Measurements from ENCODE around the gene CC2D1A.

The CC2D1A gene

GRCh38 chr19:13959141-13959961, 53.4 kb downstream of the CC2D1A start:
- TF ChIP-seq FOXM1 (IDR thresholded peaks at IDR 0.05; ENCODE audit: borderline replicate concordance, low read depth) = no peak
- TF ChIP-seq MAX (IDR thresholded peaks at IDR 0.05) = no peak
- no peak for TF ChIP-seq CEBPB (IDR thresholded peaks at IDR 0.05)
- no peak for TF ChIP-seq TCF12 (IDR thresholded peaks at IDR 0.05; ENCODE audit: low read depth)
- no peak for TF ChIP-seq NFIC (IDR thresholded peaks at IDR 0.05)
- no peak for TF ChIP-seq ZBTB7A (IDR thresholded peaks at IDR 0.05; ENCODE audit: low read depth)
- TF ChIP-seq TEAD4 (IDR thresholded peaks at IDR 0.05) = no peak
- no peak for TF ChIP-seq EGR1 (IDR thresholded peaks at IDR 0.05)
- no peak for TF ChIP-seq RAD21 (IDR thresholded peaks at IDR 0.05; ENCODE audit: low read depth)
- no peak for TF ChIP-seq TAF1 (IDR thresholded peaks at IDR 0.05; ENCODE audit: low read depth)
- TF ChIP-seq USF1 (IDR thresholded peaks at IDR 0.05) = no peak
- no peak for TF ChIP-seq EP300 (IDR thresholded peaks at IDR 0.05; ENCODE audit: borderline replicate concordance)
- TF ChIP-seq REST (IDR thresholded peaks at IDR 0.05; ENCODE audit: low read depth) = no peak

- TF ChIP-seq TCF12 (IDR thresholded peaks at IDR 0.05; ENCODE audit: low read depth) = no peak
- no peak for TF ChIP-seq TAF1 (IDR thresholded peaks at IDR 0.05; ENCODE audit: low read depth)
- TF ChIP-seq RAD21 (IDR thresholded peaks at IDR 0.05; ENCODE audit: low read depth) = no peak
- no peak for TF ChIP-seq EGR1 (IDR thresholded peaks at IDR 0.05)
- TF ChIP-seq YY1 (IDR thresholded peaks at IDR 0.05; ENCODE audit: low read depth) = no peak
- TF ChIP-seq TEAD4 (IDR thresholded peaks at IDR 0.05) = no peak
- TF ChIP-seq EP300 (IDR thresholded peaks at IDR 0.05; ENCODE audit: borderline replicate concordance) = no peak
- TF ChIP-seq CEBPB (IDR thresholded peaks at IDR 0.05) = no peak
- no peak for TF ChIP-seq ZBTB7A (IDR thresholded peaks at IDR 0.05; ENCODE audit: low read depth)
Measured at GRCh38 chr19:13959962-13960862, 54.2 kb downstream of the CC2D1A start.

GRCh38 chr19:13960863-13961784, 55.1 kb downstream of the CC2D1A start:
- TF ChIP-seq CREB1 (IDR thresholded peaks at IDR 0.05; ENCODE audit: low read depth) (no peak), USF1 (IDR thresholded peaks at IDR 0.05) (no peak), FOXM1 (IDR thresholded peaks at IDR 0.05; ENCODE audit: borderline replicate concordance, low read depth) (no peak), NFIC (IDR thresholded peaks at IDR 0.05) (no peak), EP300 (IDR thresholded peaks at IDR 0.05; ENCODE audit: borderline replicate concordance) (no peak), MAX (IDR thresholded peaks at IDR 0.05) (no peak), TAF1 (IDR thresholded peaks at IDR 0.05; ENCODE audit: low read depth) (no peak), EGR1 (IDR thresholded peaks at IDR 0.05) (no peak), RAD21 (IDR thresholded peaks at IDR 0.05; ENCODE audit: low read depth) (no peak), ZBTB7A (IDR thresholded peaks at IDR 0.05; ENCODE audit: low read depth) (no peak), TEAD4 (IDR thresholded peaks at IDR 0.05) (no peak), TCF12 (IDR thresholded peaks at IDR 0.05; ENCODE audit: low read depth) (no peak)

GRCh38 chr19:13961826-13962698, 56.1 kb downstream of the CC2D1A start:
- no peak for TF ChIP-seq EP300 (IDR thresholded peaks at IDR 0.05; ENCODE audit: borderline replicate concordance)
- no peak for TF ChIP-seq TAF1 (IDR thresholded peaks at IDR 0.05; ENCODE audit: low read depth)
- no peak for TF ChIP-seq NFIC (IDR thresholded peaks at IDR 0.05)
- no peak; the same call in 1 of the 2 replicates for TF ChIP-seq ZBTB7A (IDR thresholded peaks at IDR 0.05; ENCODE audit: low read depth)
- TF ChIP-seq REST (IDR thresholded peaks at IDR 0.05; ENCODE audit: low read depth) = no peak
- TF ChIP-seq YY1 (IDR thresholded peaks at IDR 0.05; ENCODE audit: low read depth) = no peak
- TF ChIP-seq TEAD4 (IDR thresholded peaks at IDR 0.05) = no peak
- no peak for TF ChIP-seq CEBPB (IDR thresholded peaks at IDR 0.05)
- no peak for TF ChIP-seq USF1 (IDR thresholded peaks at IDR 0.05)
- no peak for TF ChIP-seq RAD21 (IDR thresholded peaks at IDR 0.05; ENCODE audit: low read depth)
- no peak for TF ChIP-seq EGR1 (IDR thresholded peaks at IDR 0.05)
- no peak for TF ChIP-seq FOXM1 (IDR thresholded peaks at IDR 0.05; ENCODE audit: borderline replicate concordance, low read depth)
- TF ChIP-seq CREB1 (IDR thresholded peaks at IDR 0.05; ENCODE audit: low read depth) = no peak
- TF ChIP-seq MAX (IDR thresholded peaks at IDR 0.05) = no peak
- TF ChIP-seq TCF12 (IDR thresholded peaks at IDR 0.05; ENCODE audit: low read depth) = no peak

Measured in Ishikawa (cell line).